Ammon's horn (tissue), 1 donor: ENCODE measurements around the gene RIC8B.

Experiments
- DNase-seq: peaks from one replicate; pipeline ENCODE4 v3.0.0-alpha.2; 2016; ENCODE audit warnings: low spot score

Gene RIC8B

GRCh38 chr12:106758349-106759110 lies 16.0 kb upstream of the RIC8B start:
- DNase-seq, result no peak

- DNase-seq, result peak; percentile 55
These were observed 14.8 kb upstream of the RIC8B start for GRCh38 chr12:106759526-106760183.

- DNase-seq, result peak; percentile 66
These were observed 14.3 kb upstream of the RIC8B start for GRCh38 chr12:106760184-106760531.

- DNase-seq, result no peak
These were observed 10.3 kb upstream of the RIC8B start for GRCh38 chr12:106764220-106764619.

GRCh38 chr12:106764738-106765137 lies 9.7 kb upstream of the RIC8B start:
- peak; percentile 66 for DNase-seq

- peak; percentile 65 for DNase-seq
These were observed 8.1 kb upstream of the RIC8B start for GRCh38 chr12:106766393-106766826.

- DNase-seq, result no peak
These were observed 7.3 kb upstream of the RIC8B start for GRCh38 chr12:106767206-106767605.

- no peak for DNase-seq
These were observed 6.3 kb upstream of the RIC8B start for GRCh38 chr12:106767954-106768822.

GRCh38 chr12:106769078-106769477 lies 5.4 kb upstream of the RIC8B start:
- DNase-seq, result no peak

GRCh38 chr12:106769546-106769945 lies 4.9 kb upstream of the RIC8B start:
- DNase-seq, result no peak

- no peak for DNase-seq
These were observed 3.1 kb upstream of the RIC8B start for GRCh38 chr12:106771425-106771824.

GRCh38 chr12:106773286-106774004 lies 1.0 kb upstream of the RIC8B start:
- DNase-seq, result no peak

GRCh38 chr12:106774808-106775524 lies 484 bp downstream of the RIC8B start:
- peak; percentile 39 for DNase-seq

- no peak for DNase-seq
These were observed 2.4 kb downstream of the RIC8B start for GRCh38 chr12:106776897-106777296.

GRCh38 chr12:106780010-106780631 lies 5.6 kb downstream of the RIC8B start:
- no peak for DNase-seq

- DNase-seq, result no peak
These were observed 8.1 kb downstream of the RIC8B start for GRCh38 chr12:106782619-106783018.

GRCh38 chr12:106783515-106783914 lies 9.0 kb downstream of the RIC8B start:
- DNase-seq, result no peak

GRCh38 chr12:106790020-106790419 lies 15.5 kb downstream of the RIC8B start:
- no peak for DNase-seq

GRCh38 chr12:106791531-106791930 lies 17.0 kb downstream of the RIC8B start:
- no peak for DNase-seq

GRCh38 chr12:106794369-106794768 lies 19.9 kb downstream of the RIC8B start:
- no peak for DNase-seq

GRCh38 chr12:106801167-106801708 lies 26.8 kb downstream of the RIC8B start:
- DNase-seq, result no peak
